Tibial nerve (tissue), 3 donors: ENCODE results near the gene TTC7B.

ENCODE experiments used
- CTCF ChIP-seq, 5 experiments: fragments of 200-600 bp in 3 of 5; fragments of 450-650 bp in 2 of 5; sonication (generic) in 3 of 5; IDR thresholded peaks; one replicate each; pipeline ENCODE4 v1.5.1; 2016 to 2019; ENCODE audit warnings: antibody characterized with exemption in 5 of 5, mild to moderate bottlenecking in 3 of 5, moderate library complexity in 2 of 5
- POLR2A ChIP-seq, 2 donors: fragments of 450-650 bp; IDR thresholded peaks; one replicate each; pipeline ENCODE4 v1.6.1; 2017; ENCODE audit warnings: antibody characterized with exemption in 2 of 2, mild to moderate bottlenecking in 2 of 2, moderate library complexity in 2 of 2

DNA sequence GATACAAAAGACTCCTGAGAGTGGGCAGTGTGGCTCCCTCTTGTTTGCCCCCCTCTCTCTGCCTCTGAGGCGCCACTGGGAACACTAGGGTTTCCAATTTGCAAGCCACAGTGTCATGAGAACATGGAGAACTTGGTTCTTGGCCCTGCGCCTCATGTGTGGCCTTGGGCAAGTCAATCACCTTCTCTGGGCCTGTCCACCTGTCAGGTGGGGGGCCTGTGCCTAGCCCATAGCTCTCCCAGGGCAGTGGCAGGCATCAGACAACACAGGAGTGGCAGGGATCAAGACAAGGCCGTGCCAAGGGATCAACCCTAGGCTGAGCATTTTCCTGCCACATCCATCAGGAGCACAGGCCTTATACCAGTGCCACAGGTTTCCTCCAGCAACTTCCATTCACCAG lies 234.1 kb downstream of the TTC7B start:
- TF ChIP-seq POLR2A (IDR thresholded peaks at IDR 0.05) = no peak
- no peak for TF ChIP-seq CTCF (IDR thresholded peaks at IDR 0.05)
